HG03159 (cell line): ENCODE results near the gene ARMH1.

Source experiments
- ATAC-seq: cut with Tn5 transposase; IDR thresholded peaks from one replicate; pipeline ENCODE4 v1.9.1; 2021; ENCODE audit warnings: mild to moderate bottlenecking, moderate library complexity; ENCODE audit not compliant: unreplicated experiment

ARMH1 gene

DNA sequence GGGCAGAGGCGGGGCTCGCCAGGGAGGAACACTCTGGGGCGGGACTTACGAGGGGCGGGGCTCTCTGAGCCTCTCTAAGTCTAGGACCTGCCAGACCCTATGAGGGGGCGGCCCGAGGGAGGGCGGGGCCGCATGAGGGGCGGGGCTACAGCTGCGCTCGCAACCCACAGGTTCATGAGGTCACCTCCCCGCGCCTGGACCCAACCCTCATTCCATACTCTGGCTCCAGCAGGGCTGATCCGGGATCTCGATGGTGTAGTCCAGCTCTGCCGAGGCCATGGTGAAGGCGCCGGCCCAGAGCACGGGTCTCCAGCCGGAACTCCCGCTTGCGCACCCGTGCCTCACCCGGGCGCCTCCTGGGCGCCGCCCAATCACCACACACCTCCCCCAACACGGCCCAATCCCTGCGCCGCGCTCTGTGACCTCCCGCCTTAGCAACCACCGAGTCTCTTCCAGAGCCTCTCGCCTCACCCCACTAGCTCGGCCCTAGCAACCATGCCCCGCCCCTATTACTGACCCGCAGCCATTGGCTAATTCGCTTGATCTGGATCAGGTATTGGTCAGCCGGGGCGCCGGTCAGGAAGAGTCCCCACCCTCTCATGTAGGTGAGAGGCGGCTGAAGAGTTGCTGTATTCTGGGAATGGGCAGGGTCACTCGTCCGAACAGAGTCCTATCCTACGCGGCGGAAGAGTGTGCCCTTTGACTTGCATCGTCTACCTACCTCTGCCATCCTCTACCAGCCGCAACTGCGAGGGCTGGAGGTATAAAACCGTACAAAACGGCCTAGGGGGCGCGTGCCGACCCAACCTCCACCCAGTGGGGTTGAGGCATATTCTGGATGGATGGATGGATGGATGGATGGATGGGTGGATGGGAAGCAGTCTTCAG, at the start of gene ARMH1, which contains the start of gene TMEM53:
Gene ARMH1, plus strand, starts transcription at position 602 of the 888 bp plus-strand sequence. CDS start 14,984 bp downstream, outside the sequence.
Gene TMEM53, minus strand, starts transcription at position 369 of the 888 bp plus-strand sequence. Its CDS starts 90 bp downstream, at position 279.
- ATAC-seq, result peak; percentile 91

DNA sequence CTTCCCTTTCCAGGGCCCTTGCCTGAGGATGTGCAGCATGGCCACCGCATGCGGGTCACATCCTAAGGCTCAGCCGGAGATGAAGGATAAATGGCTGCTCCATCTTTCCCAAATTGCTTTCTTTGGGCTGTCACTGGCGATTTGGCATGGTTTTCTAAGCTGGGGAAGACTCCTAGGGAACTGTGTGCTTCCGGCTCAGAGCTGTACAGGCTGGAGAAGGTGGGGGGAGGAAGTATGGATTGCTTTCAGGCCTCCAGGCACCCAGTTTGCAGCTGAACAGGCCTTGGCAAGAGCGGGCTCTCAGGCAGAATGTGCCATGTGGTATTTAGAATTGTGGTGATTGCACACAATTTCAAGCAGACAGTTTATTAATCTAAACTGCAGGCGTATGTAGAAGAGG, 49.2 kb upstream of the ARMH1 start:
- ATAC-seq, result no peak

DNA sequence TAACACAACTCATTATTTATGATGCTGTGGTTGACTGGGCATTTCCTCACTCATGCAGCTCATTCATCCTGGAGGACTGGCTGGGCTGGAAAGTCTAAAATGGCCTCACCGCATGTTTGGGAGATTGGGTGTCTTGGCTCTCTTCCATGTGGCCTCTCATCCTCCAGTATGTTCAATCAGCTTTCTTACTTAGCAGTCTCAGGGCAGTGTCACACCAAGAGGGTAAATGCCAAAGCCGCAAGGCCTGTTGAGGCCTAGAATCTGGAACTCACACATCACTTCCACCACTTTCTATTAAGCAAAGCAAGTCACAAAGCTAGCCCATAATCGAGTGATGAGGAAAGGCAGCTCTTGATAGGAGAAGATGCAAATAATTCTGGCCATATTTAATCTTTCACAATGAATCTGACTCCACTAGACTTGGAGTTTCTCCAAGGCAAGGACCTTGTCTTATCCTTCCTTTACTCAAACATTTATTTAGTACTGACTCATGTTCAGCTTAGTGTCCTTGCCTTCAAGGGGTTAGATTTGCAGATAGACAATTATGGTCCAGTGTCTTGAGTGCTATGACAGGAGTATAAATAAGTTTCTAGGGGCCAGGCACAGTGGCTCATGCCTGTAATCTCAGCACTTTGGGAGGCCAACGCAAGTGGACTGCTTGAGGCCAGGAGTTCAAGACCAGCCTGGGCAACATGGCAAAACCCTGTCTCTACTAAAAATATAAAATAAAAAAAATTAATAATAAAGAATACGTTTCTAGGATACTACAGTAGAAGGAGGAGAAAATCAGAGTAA, 45.4 kb upstream of the ARMH1 start:
- no peak for ATAC-seq

DNA sequence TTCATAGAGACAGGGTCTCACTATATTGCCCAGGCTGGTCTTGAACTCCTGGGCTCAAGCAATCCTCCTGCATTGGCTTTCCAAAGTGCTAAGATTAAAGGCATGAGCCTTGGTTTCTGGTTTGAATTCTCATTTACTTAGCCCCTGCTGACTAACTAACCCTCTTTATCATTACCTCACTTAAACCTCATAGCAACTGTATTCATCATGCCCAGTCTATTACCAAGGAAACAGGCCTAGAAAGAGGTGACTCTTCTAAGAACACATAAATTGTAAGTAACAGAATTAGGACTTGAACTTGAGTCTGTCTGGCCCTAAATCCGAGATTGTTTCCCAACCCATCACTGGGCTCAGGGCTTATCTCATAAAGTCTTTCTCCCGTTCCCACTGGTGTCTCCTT, 44.4 kb upstream of the ARMH1 start:
- ATAC-seq, result no peak

GRCh38 chr1:44631333-44631646, 43.2 kb upstream of the ARMH1 start:
- peak; percentile 3 for ATAC-seq

DNA sequence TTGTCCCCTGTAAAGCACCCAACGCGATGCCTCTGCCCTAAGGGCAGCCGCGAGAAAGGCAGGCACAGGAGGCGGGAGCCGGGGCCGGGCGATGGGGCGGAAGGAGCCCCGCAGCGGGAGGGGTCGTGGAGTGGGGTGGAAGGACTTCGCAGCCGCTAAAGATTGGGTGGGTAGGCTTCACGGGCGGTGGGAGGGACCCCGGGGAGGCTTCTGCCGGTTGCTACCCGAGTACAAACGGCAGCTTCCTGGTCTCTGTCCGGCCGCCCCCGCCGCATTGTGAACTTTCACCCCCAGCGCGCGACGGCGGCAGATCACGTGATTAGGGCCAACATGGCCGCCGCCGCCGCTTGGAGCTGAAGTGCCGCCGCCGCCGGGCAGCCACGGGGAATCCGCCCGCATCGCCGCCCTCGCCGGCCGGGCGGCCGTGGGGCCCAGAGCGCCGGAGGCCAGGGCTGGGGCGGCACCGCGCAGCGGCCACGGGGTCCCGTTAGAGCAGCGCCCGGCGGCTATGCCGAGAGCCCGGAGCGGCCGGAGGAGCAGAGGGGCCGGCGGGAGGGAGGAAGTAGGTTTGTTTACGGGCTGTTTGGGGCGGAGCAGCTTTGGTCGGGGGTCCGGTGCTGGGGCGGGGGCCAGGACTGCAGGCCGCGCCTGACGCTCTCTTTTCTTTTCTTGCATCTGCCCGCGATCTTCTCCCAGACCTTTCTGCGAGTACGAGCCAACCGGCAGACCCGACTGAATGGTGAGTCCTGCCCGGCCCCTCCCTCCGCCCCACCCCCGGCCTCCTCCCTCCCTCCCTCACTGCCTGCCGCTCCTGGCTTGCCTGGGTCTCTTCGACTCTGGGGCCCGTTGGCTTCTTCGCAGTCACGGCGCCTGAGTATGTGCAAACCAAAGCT, 42.6 kb upstream of the ARMH1 start:
- ATAC-seq, result peak; percentile 70

DNA sequence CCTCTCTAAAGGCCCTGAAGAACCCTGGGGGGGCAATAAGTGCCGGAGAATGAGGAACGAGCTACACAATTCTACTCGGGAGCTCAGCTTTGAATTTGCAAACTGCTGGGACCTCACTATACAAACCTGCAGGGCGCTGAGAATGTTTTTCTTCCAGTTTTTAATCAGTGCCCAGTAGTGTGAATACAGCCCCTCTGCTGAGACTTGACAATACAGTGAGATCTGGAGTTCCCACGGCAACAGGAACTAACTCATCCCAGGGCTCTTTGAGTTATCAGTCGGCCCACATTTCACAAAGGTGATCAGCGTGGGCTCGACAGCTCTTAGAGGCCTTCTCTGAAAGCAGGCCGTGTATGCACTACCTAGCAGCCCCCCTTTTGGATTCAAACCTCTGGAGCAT, 41.9 kb upstream of the ARMH1 start:
- no peak for ATAC-seq

GRCh38 chr1:44634606-44635189, 39.8 kb upstream of the ARMH1 start:
- no peak for ATAC-seq

- ATAC-seq, result no peak
Measured at GRCh38 chr1:44635439-44635838, 39.1 kb upstream of the ARMH1 start.

GRCh38 chr1:44636083-44636687, 38.3 kb upstream of the ARMH1 start:
- no peak for ATAC-seq

GRCh38 chr1:44636688-44637598, 37.6 kb upstream of the ARMH1 start:
- no peak for ATAC-seq

- no peak for ATAC-seq
Measured at GRCh38 chr1:44637702-44638411, 36.7 kb upstream of the ARMH1 start.

- ATAC-seq, result no peak
Measured at GRCh38 chr1:44640200-44640853, 34.2 kb upstream of the ARMH1 start.

DNA sequence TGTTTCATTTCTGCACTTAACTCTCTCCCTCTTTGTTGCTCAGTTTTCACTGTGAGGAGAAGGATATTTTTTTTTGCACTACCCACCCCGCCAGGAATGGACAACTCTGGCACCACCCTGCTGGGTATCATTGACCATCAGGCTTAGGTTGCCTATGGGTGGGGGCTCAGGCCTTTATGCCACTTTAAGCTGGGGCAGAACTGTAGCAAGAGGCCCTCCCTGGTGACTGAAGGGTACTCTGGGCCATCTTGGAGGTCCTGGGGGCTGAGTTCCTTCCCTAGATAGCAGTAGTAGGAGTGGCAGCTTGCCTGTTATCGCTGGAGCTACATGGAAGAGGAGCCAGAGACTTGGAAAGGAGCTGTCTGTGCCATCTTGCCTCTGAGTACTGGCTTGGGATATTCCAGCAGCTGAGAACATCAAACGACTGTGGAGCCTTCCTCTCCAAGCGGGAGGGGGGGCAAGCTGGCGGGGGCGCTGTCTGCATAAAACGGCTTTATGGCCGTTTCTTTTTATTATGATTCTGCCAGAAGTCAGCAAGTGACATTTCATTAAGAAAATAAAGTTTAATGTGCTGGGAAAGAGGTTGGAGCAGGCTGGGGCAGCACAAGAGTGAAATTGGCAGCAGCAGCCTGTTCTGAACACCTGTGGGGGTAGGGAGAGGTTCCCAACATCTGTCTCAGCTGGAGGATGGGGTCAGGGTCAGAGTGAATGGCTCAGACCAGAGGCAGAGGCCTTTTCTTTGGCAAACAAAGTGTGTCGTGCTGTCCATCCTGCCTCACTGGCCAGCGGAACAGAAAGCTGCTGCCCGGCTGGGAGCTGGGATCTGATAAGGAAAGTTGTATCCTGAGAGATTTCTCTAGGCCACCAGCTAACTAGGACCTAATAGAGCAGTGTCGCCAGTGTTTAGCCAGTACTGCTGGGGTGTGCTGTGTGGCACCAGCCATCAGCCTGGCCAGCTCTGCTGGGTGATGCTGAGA, 33.1 kb upstream of the ARMH1 start:
- ATAC-seq, result no peak

- no peak for ATAC-seq
Measured at GRCh38 chr1:44642255-44642654, 32.3 kb upstream of the ARMH1 start.

GRCh38 chr1:44642925-44643324, 31.6 kb upstream of the ARMH1 start:
- no peak for ATAC-seq
